Measurements from ENCODE around the gene COX6B2. TPM values are rescaled to one million over a fixed set of nuclear protein-coding genes. Genes with fewer than 3 reads are reported as not detected.

Gene COX6B2
- total RNA-seq, 3 donors from 2014 or later, result 0.73 to 1.3 TPM; not detected in 1

DNA sequence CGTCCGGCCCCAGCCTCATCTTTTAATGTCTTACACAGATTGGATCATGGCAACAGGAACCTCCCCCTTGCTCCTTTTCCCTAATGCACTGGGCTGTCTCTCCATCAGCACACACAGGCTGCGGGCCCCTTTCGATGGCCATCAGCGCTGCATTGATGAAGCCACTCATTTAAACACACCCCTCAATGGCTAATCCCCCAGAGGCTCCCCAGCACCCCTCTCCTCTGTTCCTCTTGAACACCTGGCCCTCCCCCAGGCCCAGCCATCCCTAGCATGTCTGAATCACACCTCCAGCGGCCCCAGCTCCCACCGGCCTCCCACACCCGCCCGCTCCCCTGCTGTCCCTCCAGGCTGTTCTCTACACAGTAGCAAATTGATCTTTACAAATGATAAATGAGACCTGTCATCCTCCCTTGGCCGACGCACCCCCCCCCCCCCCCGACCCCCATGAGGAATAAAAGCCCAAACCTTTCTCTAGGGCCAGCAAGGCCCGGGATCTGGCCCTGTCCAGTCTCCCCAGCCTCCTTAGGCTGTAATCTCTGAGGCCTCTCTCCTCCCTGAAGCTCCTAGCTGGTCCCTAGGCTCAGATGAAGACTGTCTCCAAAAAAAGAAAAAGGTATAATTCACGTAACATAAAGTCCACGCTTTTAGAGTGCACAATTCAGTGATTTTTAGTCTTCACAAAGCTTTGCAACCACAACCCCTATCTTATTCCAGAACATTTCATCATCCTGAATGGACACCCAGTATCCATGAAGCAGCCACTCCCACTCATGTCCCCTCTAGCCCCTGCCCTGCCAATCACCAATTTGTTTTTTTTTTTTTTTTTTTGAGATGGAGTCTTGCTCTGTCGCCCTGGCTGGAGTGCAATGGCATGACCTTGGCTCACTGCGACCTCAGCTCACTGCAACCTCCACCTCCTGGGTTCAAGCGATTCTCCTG is 38.6 kb upstream of the COX6B2 start:
- Histone ChIP-seq H3K36me3 (no peaks in the 10 kb centered on the region), H3K4me3 (no peak overlapping the region), H3K27me3 (no peaks in the 10 kb centered on the region), H3K9me3 (no peaks in the 10 kb centered on the region), H3K27ac (no peak overlapping the region), H3K4me1 (peaks cover 5 to 6% of the 10 kb centered on the region in 2 donors)
- TF ChIP-seq POLR2A (IDR thresholded peaks at IDR 0.05), result no peak
- TF ChIP-seq, protein P1, sequence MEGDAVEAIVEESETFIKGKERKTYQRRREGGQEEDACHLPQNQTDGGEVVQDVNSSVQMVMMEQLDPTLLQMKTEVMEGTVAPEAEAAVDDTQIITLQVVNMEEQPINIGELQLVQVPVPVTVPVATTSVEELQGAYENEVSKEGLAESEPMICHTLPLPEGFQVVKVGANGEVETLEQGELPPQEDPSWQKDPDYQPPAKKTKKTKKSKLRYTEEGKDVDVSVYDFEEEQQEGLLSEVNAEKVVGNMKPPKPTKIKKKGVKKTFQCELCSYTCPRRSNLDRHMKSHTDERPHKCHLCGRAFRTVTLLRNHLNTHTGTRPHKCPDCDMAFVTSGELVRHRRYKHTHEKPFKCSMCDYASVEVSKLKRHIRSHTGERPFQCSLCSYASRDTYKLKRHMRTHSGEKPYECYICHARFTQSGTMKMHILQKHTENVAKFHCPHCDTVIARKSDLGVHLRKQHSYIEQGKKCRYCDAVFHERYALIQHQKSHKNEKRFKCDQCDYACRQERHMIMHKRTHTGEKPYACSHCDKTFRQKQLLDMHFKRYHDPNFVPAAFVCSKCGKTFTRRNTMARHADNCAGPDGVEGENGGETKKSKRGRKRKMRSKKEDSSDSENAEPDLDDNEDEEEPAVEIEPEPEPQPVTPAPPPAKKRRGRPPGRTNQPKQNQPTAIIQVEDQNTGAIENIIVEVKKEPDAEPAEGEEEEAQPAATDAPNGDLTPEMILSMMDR (IDR thresholded peaks at IDR 0.05), result no peak
- TF ChIP-seq POLR2AphosphoS5 (IDR thresholded peaks at IDR 0.05), result no peak
- DNase-seq (ENCODE audit: low spot score in 2 of 2), result no peak
- intact Hi-C loops (cut with DNase I; ENCODE audit: low total_unique reads), result no loop called here

DNA sequence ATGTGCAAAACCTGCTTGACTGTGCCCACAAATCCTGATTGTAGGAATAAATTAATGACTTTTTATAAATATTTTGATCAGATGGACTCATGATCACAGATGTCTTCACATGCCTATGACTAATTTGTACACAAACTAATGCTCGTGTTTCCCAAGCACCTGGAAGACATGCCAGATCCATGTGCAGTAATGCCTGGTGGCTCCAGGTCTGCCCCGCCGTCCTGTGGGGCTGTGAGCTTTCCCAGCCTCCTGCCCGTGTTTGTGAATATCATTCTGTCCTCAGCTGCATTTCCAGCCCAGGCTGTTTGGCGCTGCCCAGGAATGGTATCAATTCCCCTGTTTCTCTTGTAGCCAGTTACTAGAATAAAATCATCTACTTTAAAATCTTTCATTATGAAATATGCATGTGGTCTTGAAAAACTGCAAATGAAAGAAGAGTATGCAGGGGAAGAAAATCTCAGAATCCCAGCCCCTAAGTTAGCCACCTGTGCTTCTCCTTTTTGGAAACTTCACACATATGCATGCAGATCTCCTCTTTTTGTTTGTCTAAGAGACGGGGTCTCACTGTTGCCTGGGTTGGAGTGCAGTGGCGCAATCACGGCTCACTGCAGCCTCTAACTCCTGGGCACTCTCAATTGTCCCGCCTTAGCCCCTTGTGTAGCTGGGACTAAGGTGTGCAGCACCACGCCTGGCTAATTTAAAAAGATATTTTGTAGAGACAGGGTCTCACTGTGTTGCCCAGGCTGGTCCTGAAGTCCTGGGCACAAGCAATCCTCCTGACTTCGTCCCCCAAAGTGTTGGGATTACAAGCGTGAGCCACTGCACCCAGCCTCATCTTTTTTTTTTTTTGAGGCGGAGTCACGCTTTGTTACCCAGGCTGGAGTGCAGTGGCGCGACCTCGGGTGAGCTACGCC is 37.4 kb upstream of the COX6B2 start:
- Histone ChIP-seq H3K9me3 (no peaks in the 10 kb centered on the region), H3K4me3 (no peak overlapping the region), H3K36me3 (no peaks in the 10 kb centered on the region), H3K4me1 (peaks cover 13 to 17% of the 10 kb centered on the region in 2 donors), H3K27me3 (no peaks in the 10 kb centered on the region), H3K27ac (no peak overlapping the region)
- no peak for DNase-seq (ENCODE audit: low spot score in 2 of 2)
- TF ChIP-seq POLR2AphosphoS5 (IDR thresholded peaks at IDR 0.05) (no peak), POLR2A (IDR thresholded peaks at IDR 0.05) (no peak)
- TF ChIP-seq, protein P1 (IDR thresholded peaks at IDR 0.05), result no peak
- intact Hi-C loops (cut with DNase I; ENCODE audit: low total_unique reads), result no loop called here

DNA sequence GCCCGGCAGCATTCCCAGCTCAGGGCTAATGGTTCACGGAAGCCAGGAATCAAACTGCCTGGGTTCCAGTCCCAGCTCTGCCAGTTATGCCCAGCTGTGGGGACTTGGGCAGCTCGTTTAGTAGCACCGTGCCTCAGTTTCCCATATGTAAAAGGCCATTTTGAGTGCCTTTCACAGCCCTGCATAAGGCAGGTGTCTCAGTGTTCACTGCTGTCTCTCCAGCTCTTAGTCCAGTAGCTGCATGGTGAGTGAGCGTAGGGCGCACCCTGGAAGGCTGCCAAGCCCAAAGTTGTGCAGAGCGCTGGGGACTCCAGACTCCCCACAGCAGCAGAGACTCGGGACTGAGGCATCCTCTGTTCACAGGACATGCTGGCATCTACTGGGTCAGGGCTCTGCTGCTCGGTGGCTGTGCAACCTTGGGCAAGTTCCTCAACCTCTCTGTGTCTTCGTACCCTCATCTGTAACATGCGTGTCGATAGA is 36.7 kb upstream of the COX6B2 start:
- H3K4me3 ChIP-seq, result no peak overlapping the region
- H3K27ac ChIP-seq, result no peak overlapping the region
- no peaks in the 10 kb centered on the region for H3K9me3 ChIP-seq
- TF ChIP-seq POLR2AphosphoS5 (IDR thresholded peaks at IDR 0.05) (no peak), POLR2A (IDR thresholded peaks at IDR 0.05) (no peak)
- TF ChIP-seq, protein P1 (IDR thresholded peaks at IDR 0.05), result no peak
- H3K4me1 ChIP-seq, result peaks cover 13 to 21% of the 10 kb centered on the region in 2 donors
- no peaks in the 10 kb centered on the region for H3K27me3 ChIP-seq
- no peak for DNase-seq (ENCODE audit: low spot score in 2 of 2)
- H3K36me3 ChIP-seq, result no peaks in the 10 kb centered on the region
- intact Hi-C loops (cut with DNase I; ENCODE audit: low total_unique reads), result no loop called here

DNA sequence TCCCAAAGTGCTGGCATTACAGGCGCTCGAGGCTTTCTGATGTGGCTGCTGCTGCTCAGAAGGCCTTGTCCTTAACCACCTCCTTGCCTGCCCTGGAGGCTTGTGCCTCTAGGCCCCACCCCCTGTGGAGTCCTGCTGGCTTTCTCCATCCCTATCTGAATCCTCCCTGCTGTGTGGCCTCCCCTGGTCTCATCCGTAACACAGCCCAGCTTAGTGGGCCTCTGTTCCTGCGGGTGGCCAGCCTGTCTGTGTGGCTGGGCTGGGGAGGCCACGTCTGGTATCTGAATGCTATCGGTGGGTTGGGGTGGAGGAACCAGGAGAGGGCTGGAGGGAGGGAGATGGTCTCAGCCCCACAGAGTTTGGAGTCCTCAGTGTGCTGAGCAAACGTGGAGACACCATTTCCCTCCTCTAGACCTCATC is 36.0 kb upstream of the COX6B2 start:
- no peak overlapping the region for H3K4me3 ChIP-seq
- no peaks in the 10 kb centered on the region for H3K9me3 ChIP-seq
- TF ChIP-seq POLR2A (IDR thresholded peaks at IDR 0.05), result no peak
- TF ChIP-seq, protein P1 (IDR thresholded peaks at IDR 0.05), result no peak
- TF ChIP-seq POLR2AphosphoS5 (IDR thresholded peaks at IDR 0.05), result no peak
- intact Hi-C loops (cut with DNase I; ENCODE audit: low total_unique reads), result no loop called here
- DNase-seq (ENCODE audit: low spot score in 2 of 2), result no peak
- no peaks in the 10 kb centered on the region for H3K27me3 ChIP-seq
- peak overlapping the region in 1 of 2 donors; percentile 35 for H3K27ac ChIP-seq
- peaks cover 13 to 21% of the 10 kb centered on the region in 2 donors for H3K4me1 ChIP-seq
- H3K36me3 ChIP-seq, result no peaks in the 10 kb centered on the region
